GM12865 (cell line): ENCODE results near the gene RNF130.

ENCODE experiments used
- DNase-seq: peaks from one replicate; pipeline ENCODE4 v3.0.0; 2010; ENCODE audit warnings: low read depth
- H3K4me3 ChIP-seq: 2 replicates; pipeline ENCODE4 v1.5.1; 2011; ENCODE audit warnings: mild to moderate bottlenecking, low read depth, low read length, control low read depth
- CTCF ChIP-seq: IDR thresholded peaks from 2 replicates; pipeline ENCODE4 v1.5.1; 2011; ENCODE audit warnings: low read length, control low read depth, low read depth, inconsistent platforms; ENCODE audit not compliant: insufficient read depth; ENCODE audit errors: missing control alignments

RNF130 gene

DNA sequence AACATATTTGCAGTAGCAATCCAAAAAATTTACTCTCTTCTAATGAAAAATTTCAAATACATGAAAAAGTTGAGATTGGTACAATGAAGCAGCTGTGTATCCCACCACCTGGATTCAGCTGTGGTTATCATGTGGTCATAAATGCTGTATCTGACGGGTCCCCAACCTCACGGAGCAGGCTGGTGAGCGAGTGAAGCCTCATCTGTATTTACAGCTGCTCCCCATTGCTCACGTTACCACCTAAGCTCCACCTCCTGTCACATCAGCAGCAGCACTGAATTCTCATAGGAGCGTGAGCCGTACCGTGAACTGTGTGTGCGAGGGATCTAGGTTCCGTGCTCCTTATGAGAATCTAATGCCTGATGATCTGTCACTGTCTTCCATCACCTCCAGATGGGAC lies 6.8 kb upstream of the RNF130 start:
- no peak overlapping the region for H3K4me3 ChIP-seq
- no peak for TF ChIP-seq CTCF
- DNase-seq = no peak

DNA sequence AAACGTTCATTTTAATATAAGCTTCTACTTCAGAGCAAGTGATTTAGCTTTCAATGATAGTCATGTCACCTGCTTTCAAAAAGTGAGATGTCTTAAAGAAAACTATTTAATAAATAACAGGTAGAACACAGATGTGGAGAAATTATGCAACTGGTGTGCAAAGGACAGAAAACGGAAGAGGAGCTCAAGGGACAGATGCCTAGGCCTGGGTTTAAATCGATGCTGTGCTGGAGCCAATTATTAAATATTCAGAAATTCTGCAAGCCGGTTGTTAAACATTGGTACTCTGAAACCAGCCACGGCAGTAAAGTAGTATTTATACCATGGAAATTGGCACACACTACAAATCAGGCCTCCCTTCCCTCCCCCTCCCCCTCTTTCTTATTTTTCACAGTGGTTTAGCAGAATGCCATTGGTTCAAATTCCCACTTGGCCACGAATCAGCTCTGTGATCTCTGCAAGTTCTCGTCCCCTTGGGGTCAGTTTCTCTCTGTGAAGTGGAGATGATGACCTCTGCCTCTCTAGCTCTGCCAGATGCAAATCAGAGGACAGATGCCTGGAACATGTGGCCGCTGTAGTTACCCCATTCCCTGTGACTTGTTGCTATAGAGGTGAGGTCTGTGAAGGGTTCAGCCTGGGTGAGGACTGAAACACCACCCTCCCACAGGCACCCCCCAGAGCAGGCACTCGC lies 6.2 kb upstream of the RNF130 start:
- no peak overlapping the region for H3K4me3 ChIP-seq
- DNase-seq = no peak
- TF ChIP-seq CTCF = no peak

- DNase-seq = no peak
- no peak for TF ChIP-seq CTCF
Measured at GRCh38 chr5:180075703-180076102, 4.1 kb upstream of the RNF130 start.

DNA sequence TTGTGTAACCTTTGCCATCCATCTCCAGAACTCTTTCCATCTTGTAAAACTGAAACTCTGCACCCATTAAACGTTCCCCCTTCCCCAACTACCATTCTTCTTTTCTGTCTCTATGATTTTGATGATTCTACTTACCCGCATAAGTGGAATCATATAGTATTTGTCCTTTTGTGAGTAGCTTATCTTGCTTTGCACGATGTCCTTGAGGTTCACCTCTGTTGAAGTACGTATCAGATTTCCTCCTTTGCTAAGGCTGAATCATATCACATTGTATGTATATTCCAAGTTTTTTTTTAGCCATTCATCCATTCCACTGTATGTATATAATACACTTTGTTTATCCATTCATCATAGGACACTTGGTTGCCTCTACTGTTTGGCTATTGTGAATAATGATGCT lies 2.9 kb upstream of the RNF130 start:
- H3K4me3 ChIP-seq = no peak overlapping the region
- no peak for TF ChIP-seq CTCF
- no peak for DNase-seq

More at GRCh38 chr5:180075703-180076102, 4.1 kb upstream of the RNF130 start:
- H3K4me3 ChIP-seq = no peak overlapping the region

GRCh38 chr5:180072556-180072955 lies 997 bp upstream of the RNF130 start:
- no peak for DNase-seq
- H3K4me3 ChIP-seq = no peak overlapping the region
- no peak for TF ChIP-seq CTCF

GRCh38 chr5:180072256-180072548 lies 643 bp upstream of the RNF130 start:
- H3K4me3 ChIP-seq = no peak overlapping the region
- TF ChIP-seq CTCF = no peak
- DNase-seq = no peak

DNA sequence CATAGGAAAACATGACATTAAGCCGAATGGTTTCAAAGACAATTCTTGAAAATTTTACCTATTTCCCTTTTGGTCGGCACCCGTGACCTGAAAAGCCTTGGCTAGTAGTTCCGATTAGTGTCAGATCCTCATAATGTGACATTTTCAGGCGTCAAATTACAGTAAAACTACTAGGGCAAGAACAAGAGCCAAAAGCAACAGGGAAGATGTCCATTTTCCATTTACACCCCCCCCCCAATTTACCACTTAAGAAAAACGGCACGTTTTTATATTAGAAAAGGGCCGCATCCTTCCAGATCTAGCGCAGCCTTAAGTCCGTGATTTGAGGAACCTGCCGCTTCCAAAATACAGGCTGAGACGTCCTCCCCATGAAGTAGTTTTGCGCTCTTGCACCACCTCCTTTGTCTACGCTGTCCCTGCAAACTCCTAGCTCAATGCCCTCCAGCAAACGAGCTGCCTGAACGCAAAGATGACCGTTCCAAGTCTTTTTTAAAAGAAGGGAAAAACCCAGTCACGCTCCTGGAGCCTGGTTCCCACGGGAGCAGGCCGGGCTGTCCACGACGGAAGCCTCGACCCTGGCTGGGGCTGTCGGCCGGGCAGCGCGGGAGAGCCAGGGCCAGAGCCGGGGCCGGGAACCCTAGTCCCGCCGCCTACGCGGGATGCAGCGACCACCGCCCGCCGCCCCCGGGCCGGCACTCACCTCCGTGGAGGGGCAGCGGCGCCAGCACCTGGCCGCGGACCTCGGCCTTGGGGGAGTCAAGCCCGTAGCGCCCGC lies 616 bp downstream of the RNF130 start:
- TF ChIP-seq CTCF = no peak
- no peak for DNase-seq
- H3K4me3 ChIP-seq = no peak overlapping the region
